Caco-2 (cell line): ENCODE results near the gene UGT1A1. TPM values are rescaled to one million over a fixed set of nuclear protein-coding genes. Genes with fewer than 3 reads are reported as not detected.

Source experiments
- BruUV-seq: library from RNA; stranded (reverse); fragments of 400-500 nt; replicated peaks from 2 replicates; lab custom pipeline; 2021; lab: Mats Ljungman, UMichigan
- CTCF ChIA-PET: fragments of 300-600 bp; sonication (Branson Sonifier 250); formaldehyde crosslinking; loops from one replicate; lab custom pipeline; 2022; ENCODE audit warnings: antibody characterized with exemption; lab: Charles Lee
- POLR2A ChIA-PET: fragments of 300-600 bp; sonication (Branson Sonifier 250); formaldehyde crosslinking; loops from one replicate; lab custom pipeline; 2022; ENCODE audit warnings: antibody characterized with exemption; lab: Charles Lee
- DNase-seq, 2 experiments: peaks; one replicate each; pipeline versions ENCODE4 v3.0.0 to v3.0.0-alpha.2; 2020 to 2022
- H3K27me3 ChIP-seq: replicated peaks from 2 replicates; pipeline ENCODE4 v1.6.0; 2011; ENCODE audit warnings: low read length; ENCODE audit not compliant: control insufficient read depth, insufficient read depth
- H3K36me3 ChIP-seq: 2 replicates; pipeline ENCODE4 v1.5.1; 2011; ENCODE audit warnings: low read length; ENCODE audit not compliant: control insufficient read depth, insufficient read depth
- H3K4me1 ChIP-seq: fragments of 250-450 bp; sonication (Bioruptor Pico); 2 replicates; pipeline ENCODE4 v1.5.1; 2020; ENCODE audit warnings: mild to moderate bottlenecking
- H3K4me3 ChIP-seq: 2 replicates; pipeline ENCODE4 v1.5.1; 2011; ENCODE audit warnings: low read depth, mild to moderate bottlenecking, control low read depth, low read length
- H3K9me3 ChIP-seq: fragments of 250-450 bp; sonication (Bioruptor Pico); 2 replicates; pipeline ENCODE4 v1.5.1; 2020; ENCODE audit warnings: mild to moderate bottlenecking, moderate library complexity
- H3K27ac Mint-ChIP-seq: one replicate; pipeline ENCODE4 v1.8.0; 2022; ENCODE audit warnings: mixed read lengths; ENCODE audit not compliant: unreplicated experiment
- H3K27me3 Mint-ChIP-seq: one replicate; pipeline ENCODE4 v1.8.0; 2022; ENCODE audit warnings: mixed read lengths; ENCODE audit not compliant: insufficient read depth, unreplicated experiment
- H3K36me3 Mint-ChIP-seq: one replicate; pipeline ENCODE4 v1.8.0; 2022; ENCODE audit warnings: mild to moderate bottlenecking, mixed read lengths; ENCODE audit not compliant: insufficient read depth, unreplicated experiment
- H3K4me1 Mint-ChIP-seq: one replicate; pipeline ENCODE4 v1.8.0; 2022; ENCODE audit warnings: low read depth, mixed read lengths; ENCODE audit not compliant: unreplicated experiment
- H3K4me3 Mint-ChIP-seq: one replicate; pipeline ENCODE4 v1.8.0; 2022; ENCODE audit warnings: mild to moderate bottlenecking, moderate library complexity, mixed read lengths; ENCODE audit not compliant: unreplicated experiment
- H3K9me3 Mint-ChIP-seq: one replicate; pipeline ENCODE4 v1.8.0; 2022; ENCODE audit warnings: mixed read lengths; ENCODE audit not compliant: unreplicated experiment
- CTCF ChIP-seq, 2 experiments: fragments of 200-600 bp in 1 of 2; IDR thresholded peaks; 1 replicate in 1 of 2; 2 replicates in 1 of 2; pipeline versions ENCODE4 v1.5.1 to v1.8.0; 2011 to 2022; ENCODE audit warnings: antibody characterized with exemption in 1 of 2, control low read depth in 1 of 2, inconsistent platforms in 1 of 2, low read depth in 1 of 2, low read length in 1 of 2, mild to moderate bottlenecking in 1 of 2, moderate library complexity in 1 of 2; ENCODE audit not compliant: insufficient read depth in 1 of 2, severe bottlenecking in 1 of 2, unreplicated experiment in 1 of 2
- intact Hi-C: fragments of 100-400 bp; cut with micrococcal nuclease; formaldehyde crosslinking; loops from one replicate; pipeline ENCODE4 v1.10.0; 2022; ENCODE audit not compliant: unreplicated experiment
- total RNA-seq: library from RNA; stranded (reverse); gene quantifications from 2 replicates; pipeline ENCODE4 v1.2.3, GENCODE V29; 2022

The UGT1A1 gene
- total RNA-seq, 1 experiment from 2014 or later: 3.0 TPM

GRCh38 chr2:233796254-233796653, 36.2 kb downstream of the UGT1A1 start:
- intact Hi-C loops: no loop called here
- Mint-ChIP-seq H3K27me3 (no peaks in the 10 kb centered on the region), H3K27ac (no peak overlapping the region), H3K9me3 (no peaks in the 10 kb centered on the region), H3K4me1 (no peaks in the 10 kb centered on the region), H3K4me3 (no peak overlapping the region), H3K36me3 (no peaks in the 10 kb centered on the region)
- POLR2A ChIA-PET: no interaction called here
- TF ChIP-seq CTCF (IDR thresholded peaks at IDR 0.05; ENCODE audit: insufficient read depth in 1 of 2, low read depth in 1 of 2, low read length in 1 of 2, severe bottlenecking in 1 of 2, unreplicated experiment in 1 of 2): no peak
- Histone ChIP-seq H3K36me3 (no peaks in the 10 kb centered on the region), H3K4me1 (no peaks in the 10 kb centered on the region), H3K4me3 (no peak overlapping the region), H3K9me3 (no peaks in the 10 kb centered on the region), H3K27me3 (no peaks in the 10 kb centered on the region)
- CTCF ChIA-PET: no interaction called here
- no peak for DNase-seq
- BruUV-seq: no TSS peak

GRCh38 chr2:233798335-233799086, 38.4 kb downstream of the UGT1A1 start:
- ChIA-PET CTCF (no interaction called here), POLR2A (no interaction called here)
- Mint-ChIP-seq H3K36me3 (no peaks in the 10 kb centered on the region), H3K27me3 (no peaks in the 10 kb centered on the region), H3K4me3 (no peak overlapping the region), H3K27ac (no peak overlapping the region), H3K9me3 (no peaks in the 10 kb centered on the region), H3K4me1 (no peaks in the 10 kb centered on the region)
- no peak for TF ChIP-seq CTCF (IDR thresholded peaks at IDR 0.05; ENCODE audit: insufficient read depth in 1 of 2, low read depth in 1 of 2, low read length in 1 of 2, severe bottlenecking in 1 of 2, unreplicated experiment in 1 of 2)
- Histone ChIP-seq H3K4me1 (no peaks in the 10 kb centered on the region), H3K27me3 (no peaks in the 10 kb centered on the region), H3K9me3 (no peaks in the 10 kb centered on the region), H3K4me3 (no peak overlapping the region), H3K36me3 (no peaks in the 10 kb centered on the region)
- intact Hi-C loops: no loop called here
- no peak for DNase-seq
- BruUV-seq: no TSS peak

- no peaks in the 10 kb centered on the region for H3K9me3 ChIP-seq
- no peak for DNase-seq
- no peaks in the 10 kb centered on the region for H3K27me3 Mint-ChIP-seq
- POLR2A ChIA-PET: no interaction called here
- intact Hi-C loops: no loop called here
- BruUV-seq: no TSS peak
- TF ChIP-seq CTCF (IDR thresholded peaks at IDR 0.05; ENCODE audit: insufficient read depth in 1 of 2, low read depth in 1 of 2, low read length in 1 of 2, severe bottlenecking in 1 of 2, unreplicated experiment in 1 of 2): no peak
- no peak overlapping the region for H3K4me3 ChIP-seq
- no peaks in the 10 kb centered on the region for H3K27me3 ChIP-seq
- no peaks in the 10 kb centered on the region for H3K4me1 Mint-ChIP-seq
- H3K4me3 Mint-ChIP-seq: no peak overlapping the region
- CTCF ChIA-PET: no interaction called here
- no peaks in the 10 kb centered on the region for H3K4me1 ChIP-seq
- no peak overlapping the region for H3K27ac Mint-ChIP-seq
- no peaks in the 10 kb centered on the region for H3K36me3 ChIP-seq
- H3K9me3 Mint-ChIP-seq: no peaks in the 10 kb centered on the region
- H3K36me3 Mint-ChIP-seq: no peaks in the 10 kb centered on the region
Measured at GRCh38 chr2:233799087-233799665, 39.1 kb downstream of the UGT1A1 start.
